H9 (cell line): ENCODE results near the gene AGBL4. TPM values are rescaled to one million over a fixed set of nuclear protein-coding genes. Genes with fewer than 3 reads are reported as not detected.

Experiments used
- DNase-seq: peaks from one replicate; pipeline ENCODE4 v3.0.0-alpha.2; 2017
- H2AFZ ChIP-seq: one replicate; pipeline ENCODE4 v1.6.1; 2013; ENCODE audit warnings: mild to moderate bottlenecking, low read length, control low read depth, moderate library complexity
- H2AK5ac ChIP-seq: 2 replicates; pipeline ENCODE4 v1.6.1; 2013; ENCODE audit warnings: low read length, control low read depth, mixed read lengths; ENCODE audit not compliant: insufficient read length
- H2BK120ac ChIP-seq: one replicate; pipeline ENCODE4 v1.6.1; 2013; ENCODE audit warnings: low read depth, mild to moderate bottlenecking, low read length, control low read depth, inconsistent platforms; ENCODE audit not compliant: poor library complexity, severe bottlenecking
- H2BK12ac ChIP-seq: 2 replicates; pipeline ENCODE4 v1.6.1; 2013; ENCODE audit warnings: low read length, control low read depth, mixed read lengths, low read depth; ENCODE audit not compliant: insufficient read length
- H2BK15ac ChIP-seq: 2 replicates; pipeline ENCODE4 v1.6.1; 2013; ENCODE audit warnings: low read depth, low read length, control low read depth
- H2BK20ac ChIP-seq: one replicate; pipeline ENCODE4 v1.6.1; 2013; ENCODE audit warnings: low read depth, mild to moderate bottlenecking, low read length, control low read depth, inconsistent platforms; ENCODE audit not compliant: poor library complexity, severe bottlenecking
- H2BK5ac ChIP-seq: 2 replicates; pipeline ENCODE4 v1.6.1; 2013; ENCODE audit warnings: low read length, control low read depth, mixed read lengths; ENCODE audit not compliant: insufficient read length
- H3K14ac ChIP-seq: 2 replicates; pipeline ENCODE4 v1.6.1; 2013; ENCODE audit warnings: low read length, control low read depth; ENCODE audit not compliant: insufficient read depth
- H3K18ac ChIP-seq: 2 replicates; pipeline ENCODE4 v1.6.1; 2013; ENCODE audit warnings: low read depth, mild to moderate bottlenecking, mixed read lengths, low read length, control low read depth; ENCODE audit not compliant: insufficient read length
- H3K23ac ChIP-seq: 2 replicates; pipeline ENCODE4 v1.6.1; 2013; ENCODE audit warnings: low read length, control low read depth, mixed read lengths, low read depth; ENCODE audit not compliant: insufficient read length
- H3K23me2 ChIP-seq: 2 replicates; pipeline ENCODE4 v1.6.1; 2013; ENCODE audit warnings: low read depth, mild to moderate bottlenecking, mixed read lengths, low read length, control low read depth; ENCODE audit not compliant: insufficient read length, poor library complexity, severe bottlenecking
- H3K27ac ChIP-seq: 2 replicates; pipeline ENCODE4 v1.5.1; 2013; ENCODE audit warnings: low read length, control low read depth, mixed read lengths, low read depth; ENCODE audit not compliant: insufficient read length
- H3K27me3 ChIP-seq: 2 replicates; pipeline ENCODE4 v1.6.1; 2013; ENCODE audit warnings: low read length, control low read depth, inconsistent platforms; ENCODE audit not compliant: insufficient read depth
- H3K4ac ChIP-seq: 2 replicates; pipeline ENCODE4 v1.6.1; 2013; ENCODE audit warnings: low read depth, mild to moderate bottlenecking, control low read depth, inconsistent platforms, low read length, moderate library complexity
- H3K4me1 ChIP-seq: 2 replicates; pipeline ENCODE4 v1.6.1; 2013; ENCODE audit warnings: low read length, control low read depth, inconsistent platforms; ENCODE audit not compliant: insufficient read depth
- H3K4me2 ChIP-seq: 2 replicates; pipeline ENCODE4 v1.6.1; 2013; ENCODE audit warnings: low read length, control low read depth, mixed read lengths; ENCODE audit not compliant: insufficient read length, insufficient read depth
- H3K56ac ChIP-seq: 2 replicates; pipeline ENCODE4 v1.6.1; 2013; ENCODE audit warnings: low read depth, mild to moderate bottlenecking, mixed read lengths, low read length, control low read depth; ENCODE audit not compliant: insufficient read length
- H3K79me1 ChIP-seq: 2 replicates; pipeline ENCODE4 v1.6.1; 2013; ENCODE audit warnings: low read depth, mild to moderate bottlenecking, moderate library complexity, low read length, control low read depth, inconsistent platforms; ENCODE audit not compliant: insufficient read depth, poor library complexity, severe bottlenecking
- H3K79me2 ChIP-seq: 2 replicates; pipeline ENCODE4 v1.6.1; 2013; ENCODE audit warnings: low read length, control low read depth, inconsistent platforms; ENCODE audit not compliant: insufficient read depth
- H3K9ac ChIP-seq: 2 replicates; pipeline ENCODE4 v1.6.1; 2013; ENCODE audit warnings: low read length, control low read depth, mixed read lengths; ENCODE audit not compliant: insufficient read length; ENCODE audit errors: extremely low read depth
- H3K9me3 ChIP-seq: one replicate; pipeline ENCODE4 v1.6.1; 2013; ENCODE audit warnings: low read depth, low read length, inconsistent platforms; ENCODE audit not compliant: control insufficient read depth
- H3T11ph ChIP-seq: one replicate; pipeline ENCODE4 v1.6.1; 2013; ENCODE audit warnings: mild to moderate bottlenecking, low read length, control low read depth, inconsistent platforms
- H4K20me1 ChIP-seq: one replicate; pipeline ENCODE4 v1.6.1; 2013; ENCODE audit not compliant: control insufficient read depth, insufficient read length, insufficient read depth
- H4K5ac ChIP-seq: 2 replicates; pipeline ENCODE4 v1.6.1; 2013; ENCODE audit warnings: low read depth, mild to moderate bottlenecking, mixed read lengths, low read length, control low read depth; ENCODE audit not compliant: insufficient read length
- H4K8ac ChIP-seq: replicated peaks from 2 replicates; pipeline ENCODE4 v1.6.1; 2013; ENCODE audit warnings: low read length, control low read depth, mixed read lengths, low read depth; ENCODE audit not compliant: insufficient read length
- H4K91ac ChIP-seq: 2 replicates; pipeline ENCODE4 v1.6.1; 2013; ENCODE audit warnings: low read depth, mild to moderate bottlenecking, moderate library complexity, mixed read lengths, low read length, control low read depth; ENCODE audit not compliant: insufficient read length
- H3K27ac Mint-ChIP-seq, 3 experiments: 2 replicates in 2 of 3; 3 replicates in 1 of 3; pipeline ENCODE4 v1.8.0; 2020 to 2021; ENCODE audit warnings: mixed read lengths in 3 of 3, mild to moderate bottlenecking in 1 of 3, moderate library complexity in 1 of 3
- H3K27me3 Mint-ChIP-seq: 2 replicates; pipeline ENCODE4 v1.8.0; 2021; ENCODE audit warnings: low read depth, mild to moderate bottlenecking, moderate library complexity, mixed read lengths
- H3K36me3 Mint-ChIP-seq, 3 experiments: 2 replicates in 2 of 3; 3 replicates in 1 of 3; pipeline ENCODE4 v1.8.0; 2020 to 2021; ENCODE audit warnings: low read depth in 3 of 3, mixed read lengths in 3 of 3; ENCODE audit not compliant: insufficient read depth in 1 of 3
- H3K4me1 Mint-ChIP-seq, 2 experiments: 2 replicates each; pipeline ENCODE4 v1.8.0; 2020; ENCODE audit warnings: mixed read lengths in 2 of 2
- H3K4me3 Mint-ChIP-seq, 2 experiments: 2 replicates in 1 of 2; 3 replicates in 1 of 2; pipeline ENCODE4 v1.8.0; 2020 to 2021; ENCODE audit warnings: mild to moderate bottlenecking in 2 of 2, mixed read lengths in 2 of 2, moderate library complexity in 1 of 2
- H3K9me3 Mint-ChIP-seq, 2 experiments: 2 replicates in 1 of 2; 3 replicates in 1 of 2; pipeline ENCODE4 v1.8.0; 2020; ENCODE audit warnings: mild to moderate bottlenecking in 2 of 2, mixed read lengths in 2 of 2, moderate library complexity in 1 of 2
- WGBS: extraction: QIAGEN DNeasy Blood & Tissue Kit; methylation state at CpG from one replicate; pipeline ENCODE4 v1.1.7; 2013; ENCODE audit warnings: missing lambda C conversion rate, low lambda C conversion rate, mixed read lengths; ENCODE audit not compliant: insufficient read length; ENCODE audit errors: extremely low coverage; 5-methylcytosine and 5-hydroxymethylcytosine counted together
- total RNA-seq: library from RNA; stranded (reverse); gene quantifications from 2 replicates; pipeline ENCODE4 v1.2.1, GENCODE V29; 2021
- TF ChIP-seq, protein P1 (sequence below): fragments of 200-600 bp; sonication (generic); conservative IDR thresholded peaks from 3 replicates; pipeline ENCODE4 v1.8.0; 2021; ENCODE audit warnings: antibody characterized with exemption, mild to moderate bottlenecking

Gene AGBL4
- total RNA-seq, 1 experiment from 2014 or later = not detected

- H3K27ac Mint-ChIP-seq = no peak overlapping the region
- TF ChIP-seq, protein P1, sequence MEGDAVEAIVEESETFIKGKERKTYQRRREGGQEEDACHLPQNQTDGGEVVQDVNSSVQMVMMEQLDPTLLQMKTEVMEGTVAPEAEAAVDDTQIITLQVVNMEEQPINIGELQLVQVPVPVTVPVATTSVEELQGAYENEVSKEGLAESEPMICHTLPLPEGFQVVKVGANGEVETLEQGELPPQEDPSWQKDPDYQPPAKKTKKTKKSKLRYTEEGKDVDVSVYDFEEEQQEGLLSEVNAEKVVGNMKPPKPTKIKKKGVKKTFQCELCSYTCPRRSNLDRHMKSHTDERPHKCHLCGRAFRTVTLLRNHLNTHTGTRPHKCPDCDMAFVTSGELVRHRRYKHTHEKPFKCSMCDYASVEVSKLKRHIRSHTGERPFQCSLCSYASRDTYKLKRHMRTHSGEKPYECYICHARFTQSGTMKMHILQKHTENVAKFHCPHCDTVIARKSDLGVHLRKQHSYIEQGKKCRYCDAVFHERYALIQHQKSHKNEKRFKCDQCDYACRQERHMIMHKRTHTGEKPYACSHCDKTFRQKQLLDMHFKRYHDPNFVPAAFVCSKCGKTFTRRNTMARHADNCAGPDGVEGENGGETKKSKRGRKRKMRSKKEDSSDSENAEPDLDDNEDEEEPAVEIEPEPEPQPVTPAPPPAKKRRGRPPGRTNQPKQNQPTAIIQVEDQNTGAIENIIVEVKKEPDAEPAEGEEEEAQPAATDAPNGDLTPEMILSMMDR = no peak
Observed at GRCh38 chr1:49466961-49467360, 556.8 kb downstream of the AGBL4 start.

More at GRCh38 chr1:49466961-49467360, 556.8 kb downstream of the AGBL4 start:
- Mint-ChIP-seq H3K9me3 (peaks cover 85 to 88% of the 10 kb centered on the region in 2 experiments), H3K4me3 (no peak overlapping the region), H3K36me3 (peaks cover 0 to 10% (median 5%) of the 10 kb centered on the region in 3 experiments; a peak in 3 of 7 replicates), H3K4me1 (no peaks in the 10 kb centered on the region), H3K27me3 (peaks cover 2% of the 10 kb centered on the region; the same call in 1 of the 2 replicates)
- Histone ChIP-seq H2BK20ac (no peak overlapping the region), H4K20me1 (no peaks in the 10 kb centered on the region), H3K9me3 (peaks cover 76% of the 10 kb centered on the region), H3K27ac (no peak overlapping the region), H4K91ac (no peak overlapping the region), H3K27me3 (no peaks in the 10 kb centered on the region), H3T11ph (no peak overlapping the region), H2AK5ac (no peak overlapping the region), H4K8ac (no peak overlapping the region), H2BK12ac (no peak overlapping the region), H3K79me2 (no peaks in the 10 kb centered on the region), H3K23ac (no peak overlapping the region), H3K9ac (no peak overlapping the region), H2BK5ac (no peak overlapping the region), H3K14ac (no peak overlapping the region), H3K23me2 (no peaks in the 10 kb centered on the region), H3K4me1 (no peaks in the 10 kb centered on the region), H3K79me1 (no peaks in the 10 kb centered on the region), H3K18ac (no peak overlapping the region), H2AFZ (no peak overlapping the region), H4K5ac (no peak overlapping the region), H2BK120ac (no peak overlapping the region), H3K4ac (no peak overlapping the region), H2BK15ac (no peak overlapping the region), H3K56ac (no peak overlapping the region), H3K4me2 (no peak overlapping the region)
- DNase-seq = no peak
- WGBS = no CpG with 5 or more reads among the region's 1 CpG
